Stimulated activated naive CD4-positive, alpha-beta T cell (primary cell): ENCODE measurements around the gene CFAP410.
"Not testable (repeated sequence)": the region's sequence is repeated elsewhere in the genome, so short reads cannot be mapped to it uniquely, and the experiment has no call there.

Source experiments
- DNase-seq, 6 experiments: peaks; one replicate each; lab custom pipeline; 2025; lab: John Stamatoyannopoulos, UW

The CFAP410 gene

DNA sequence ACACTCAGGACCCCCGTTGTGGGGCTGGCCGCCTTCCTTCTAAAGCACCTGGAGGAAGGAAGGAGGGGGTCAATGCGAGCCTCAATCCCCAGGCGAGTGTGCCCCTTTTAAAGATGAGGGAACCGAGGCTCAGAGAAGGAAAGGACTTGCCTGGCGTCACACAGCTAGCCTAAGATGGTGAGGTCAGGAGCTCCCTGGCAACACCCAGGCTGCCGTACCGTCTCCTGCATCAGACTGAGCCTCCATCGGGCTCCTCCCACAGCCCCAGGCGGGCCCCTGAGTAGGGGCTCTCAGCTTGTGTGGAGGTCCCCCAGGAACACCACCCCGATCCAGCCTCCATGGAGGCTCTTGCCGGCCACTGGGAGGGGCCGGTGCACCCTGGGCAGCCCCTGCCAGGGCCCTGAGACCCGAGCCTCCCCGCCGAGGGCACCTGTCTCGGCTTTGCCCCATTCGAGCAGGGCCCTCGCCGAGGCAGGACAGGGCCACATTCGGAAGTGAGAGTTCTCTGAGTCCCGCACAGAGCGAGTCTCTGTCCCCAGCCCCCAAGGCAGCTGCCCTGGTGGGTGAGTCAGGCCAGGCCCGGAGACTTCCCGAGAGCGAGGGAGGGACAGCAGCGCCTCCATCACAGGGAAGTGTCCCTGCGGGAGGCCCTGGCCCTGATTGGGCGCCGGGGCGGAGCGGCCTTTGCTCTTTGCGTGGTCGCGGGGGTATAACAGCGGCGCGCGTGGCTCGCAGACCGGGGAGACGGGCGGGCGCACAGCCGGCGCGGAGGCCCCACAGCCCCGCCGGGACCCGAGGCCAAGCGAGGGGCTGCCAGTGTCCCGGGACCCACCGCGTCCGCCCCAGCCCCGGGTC lies 53.8 kb downstream of the CFAP410 start, which contains the start of gene AIRE:
AIRE (plus strand) TSS at position 739 of the 855 bp plus-strand sequence. CDS start 131 bp downstream, outside the sequence.
- DNase-seq: no peak

DNA sequence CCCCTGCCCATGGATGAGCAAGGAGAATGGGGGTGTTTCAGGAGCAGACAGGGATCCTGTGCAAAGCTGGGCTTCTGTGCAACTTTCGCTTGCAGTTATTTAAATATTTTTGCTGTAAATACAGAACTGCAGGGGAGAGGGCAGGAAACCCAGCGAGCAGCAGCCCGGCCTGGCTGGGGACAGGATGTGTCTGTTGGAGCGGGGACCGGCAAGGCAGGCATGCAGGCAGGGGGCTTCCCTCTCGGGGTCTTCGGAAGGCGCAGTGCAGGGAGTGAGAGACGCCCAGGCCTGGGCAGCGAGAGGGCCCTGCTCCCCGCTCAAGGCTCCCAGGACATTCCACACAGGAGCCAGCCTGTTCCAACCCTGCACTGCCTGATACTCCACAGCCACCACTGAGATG lies 55.2 kb downstream of the CFAP410 start:
- no peak for DNase-seq

DNA sequence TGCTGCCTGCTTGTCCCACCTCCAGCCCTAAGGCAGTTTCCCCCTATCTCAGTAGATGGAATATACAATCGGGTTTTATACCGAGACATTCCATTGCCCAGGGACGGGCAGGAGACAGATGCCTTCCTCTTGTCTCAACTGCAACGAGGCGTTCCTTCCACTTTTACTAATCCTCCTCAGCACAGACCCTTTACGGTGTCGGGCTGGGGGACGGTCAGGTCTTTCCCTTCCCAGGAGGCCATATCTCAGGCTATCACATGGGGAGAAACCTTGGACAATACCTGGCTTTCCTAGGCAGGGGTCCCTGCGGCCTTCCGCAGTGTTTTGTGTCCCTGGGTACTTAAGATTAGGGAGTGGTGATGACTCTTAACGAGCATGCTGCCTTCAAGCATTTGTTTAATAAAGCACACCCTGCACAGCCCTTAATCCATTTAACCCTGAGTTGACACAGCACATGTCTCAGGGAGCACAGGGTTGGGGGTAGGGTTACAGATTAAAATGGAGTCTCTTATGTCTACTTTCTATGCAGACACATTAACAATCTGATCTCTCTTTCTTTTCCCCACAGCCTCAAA lies 55.9 kb downstream of the CFAP410 start:
- not testable (repeated sequence) for DNase-seq

- DNase-seq: no peak
Observed at GRCh38 chr21:44282370-44282769, 56.8 kb downstream of the CFAP410 start.

DNA sequence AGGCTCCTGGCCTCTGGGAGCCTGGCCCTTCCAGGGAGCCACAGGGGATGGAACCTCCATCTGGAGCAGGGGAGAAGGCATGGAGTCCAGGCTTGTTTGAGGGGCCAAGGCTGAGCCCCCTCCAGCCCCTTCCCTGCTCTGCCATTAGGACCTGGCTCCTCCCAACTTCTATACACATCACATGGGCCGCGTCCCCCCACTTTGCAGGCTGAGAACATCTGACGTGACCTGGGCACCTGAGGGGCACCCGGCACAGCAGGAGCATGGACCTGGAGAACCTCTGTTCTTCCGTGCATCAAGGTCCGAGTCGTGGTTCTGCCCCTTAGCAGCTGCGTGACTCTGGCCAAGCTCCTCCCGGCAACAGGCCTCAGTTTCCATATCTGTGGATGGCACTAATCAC lies 57.4 kb downstream of the CFAP410 start:
- DNase-seq: no peak

GRCh38 chr21:44279354-44280260 lies 59.6 kb downstream of the CFAP410 start:
- DNase-seq: no peak
